GM12878 (cell line): ENCODE measurements around the gene OPRD1. TPM values are rescaled to one million over a fixed set of nuclear protein-coding genes. Genes with fewer than 3 reads are reported as not detected.

Experiments
- ATAC-seq: fragments of 200-7000 bp; cut with Tn5 transposase; 3 replicates; pipeline ENCODE4 v1.9.1; 2020; ENCODE audit warnings: mild to moderate bottlenecking, moderate library complexity
- BruUV-seq: library from RNA; stranded (reverse); fragments of 400-500 nt; replicated peaks from 2 replicates; lab custom pipeline; 2021; lab: Mats Ljungman, UMichigan
- CTCF ChIA-PET: fragments of 300-600 bp; sonication (Branson Sonifier 250); formaldehyde crosslinking; extraction: SDS; loops from one replicate; lab custom pipeline; 2021; ENCODE audit warnings: inconsistent platforms; lab: Yijun Ruan, JAX
- POLR2A ChIA-PET: fragments of 350-600 bp; formaldehyde crosslinking; extraction: SDS; loops from one replicate; lab custom pipeline; 2021; ENCODE audit warnings: inconsistent platforms; lab: Charles Lee
- RAD21 ChIA-PET: fragments of 300-600 bp; sonication (Branson Sonifier 250); formaldehyde crosslinking; loops from one replicate; lab custom pipeline; 2023; ENCODE audit warnings: antibody characterized with exemption; ENCODE audit not compliant: unreplicated experiment; lab: Charles Lee
- SMC1A ChIA-PET: fragments of 300-600 bp; sonication (Branson Sonifier 250); formaldehyde crosslinking; loops from one replicate; lab custom pipeline; 2023; ENCODE audit not compliant: unreplicated experiment, uncharacterized antibody; lab: Charles Lee
- DNase-seq: peaks from one replicate; pipeline ENCODE4 v3.0.0-alpha.2; 2011; ENCODE audit warnings: low read depth, low spot score
- FAIRE-seq: peaks from 3 replicates; lab custom pipeline; 2011; peaks lifted over from hg19 to GRCh38; lab: Jason Lieb, UNC
- H2AFZ ChIP-seq: 2 replicates; pipeline ENCODE4 v1.6.0; 2011; ENCODE audit warnings: low read depth, low read length, control low read depth; ENCODE audit not compliant: control insufficient read depth
- H3K27ac ChIP-seq: 2 replicates; pipeline ENCODE4 v1.5.1; 2011; ENCODE audit warnings: control low read depth; ENCODE audit not compliant: control insufficient read depth, insufficient read depth
- H3K27me3 ChIP-seq, 2 experiments: replicated peaks in 1 of 2; 2 replicates each; pipeline versions ENCODE4 v1.6.0 to v1.6.1; 2011; ENCODE audit warnings: low read length in 1 of 2; ENCODE audit not compliant: control insufficient read depth in 2 of 2, insufficient read depth in 2 of 2
- H3K36me3 ChIP-seq, 2 experiments: 2 replicates each; pipeline ENCODE4 v1.5.1; 2011; ENCODE audit warnings: low read length in 1 of 2; ENCODE audit not compliant: control insufficient read depth in 2 of 2, insufficient read depth in 2 of 2
- H3K4me1 ChIP-seq: 2 replicates; pipeline ENCODE4 v1.6.1; 2011; ENCODE audit warnings: mild to moderate bottlenecking, low read length, moderate library complexity, mixed read lengths; ENCODE audit not compliant: control insufficient read depth, insufficient read depth
- H3K4me2 ChIP-seq: 2 replicates; pipeline ENCODE4 v1.6.0; 2011; ENCODE audit warnings: control low read depth; ENCODE audit not compliant: control insufficient read depth, insufficient read depth
- H3K4me3 ChIP-seq: fragments of 200-600 bp; sonication (generic); 2 replicates; pipeline ENCODE4 v1.5.1; 2016
- H3K79me2 ChIP-seq: 2 replicates; pipeline ENCODE4 v1.6.0; 2011; ENCODE audit warnings: low read length; ENCODE audit not compliant: control insufficient read depth, insufficient read depth
- H3K9ac ChIP-seq: 2 replicates; pipeline ENCODE4 v1.8.0; 2011; ENCODE audit warnings: low read length, control low read depth, mixed read lengths; ENCODE audit not compliant: control insufficient read depth, insufficient read depth
- H3K9me3 ChIP-seq: replicated peaks from 3 replicates; pipeline ENCODE4 v1.5.1; 2011; ENCODE audit warnings: mild to moderate bottlenecking, low read length; ENCODE audit not compliant: control insufficient read depth, insufficient read depth
- H4K20me1 ChIP-seq: 2 replicates; pipeline ENCODE4 v1.6.0; 2011; ENCODE audit not compliant: control insufficient read depth, insufficient read depth
- CHD1 ChIP-seq: IDR thresholded peaks from 2 replicates; pipeline ENCODE4 v1.6.1; 2012; ENCODE audit warnings: low read depth, low read length, improper control_type of control experiment
- CREB1 ChIP-seq: IDR thresholded peaks from 2 replicates; pipeline ENCODE4 v1.6.1; 2012; ENCODE audit warnings: low read depth, mild to moderate bottlenecking, inconsistent platforms
- EED ChIP-seq: sonication (generic); IDR thresholded peaks from 2 replicates; pipeline ENCODE4 v1.6.1; 2016; ENCODE audit warnings: antibody characterized with exemption, low read depth
- IRF4 ChIP-seq: IDR thresholded peaks from 2 replicates; pipeline ENCODE4 v1.6.1; 2011; ENCODE audit warnings: low read depth, low read length
- KAT2A ChIP-seq: conservative IDR thresholded peaks from 2 replicates; pipeline ENCODE4 v1.6.1; 2011; ENCODE audit warnings: low read depth, low read length; ENCODE audit not compliant: control insufficient read depth
- MTA2 ChIP-seq: fragments of 450-650 bp; IDR thresholded peaks from 2 replicates; pipeline ENCODE4 v1.6.1; 2016; ENCODE audit warnings: low read depth, mild to moderate bottlenecking, moderate library complexity
- RELA ChIP-seq: fragments of 450-650 bp; IDR thresholded peaks from 2 replicates; pipeline ENCODE4 v1.8.0; 2014; ENCODE audit warnings: borderline replicate concordance; ENCODE audit not compliant: partially characterized antibody
- SMC3 ChIP-seq: IDR thresholded peaks from 2 replicates; pipeline ENCODE4 v1.6.1; 2011; ENCODE audit warnings: low read length, improper control_type of control experiment, borderline replicate concordance
- WGBS: methylation state at CpG from one replicate; pipeline ENCODE4 v1.1.6; 2016; ENCODE audit warnings: low lambda C conversion rate; ENCODE audit not compliant: insufficient replicate concordance, insufficient coverage; ENCODE audit errors: missing lambda C conversion rate; 5-methylcytosine and 5-hydroxymethylcytosine counted together
- in situ Hi-C: fragments of 300-500 bp; cut with MboI; formaldehyde crosslinking; loops from 9 replicates; pipeline ENCODE4 v1.14.3; 2018; ENCODE audit warnings: mixed read lengths
- intact Hi-C: fragments of 100-400 bp; cut with micrococcal nuclease; formaldehyde crosslinking; loops from one replicate; pipeline ENCODE4 v1.14.2; 2022; ENCODE audit not compliant: unreplicated experiment
- polyA plus RNA-seq, 11 experiments: library from polyadenylated mRNA; depleted of rRNA in 4 of 11; unstranded in 6 of 11; stranded (reverse) in 5 of 11; fragments of >200 nt; fragmentation: Nextera tagmentation in 4 of 11; fragmentation: Illumina TruSeq in 1 of 11; extraction: Ambion mirVana in 4 of 11; extraction: Trizol in 1 of 11; gene quantifications; 1 replicate in 1 of 11; 2 replicates in 10 of 11; pipeline versions ENCODE4 v1.2.1 to v1.2.3, GENCODE V29; 2011 to 2016; ENCODE audit warnings: inconsistent platforms in 2 of 11, missing spikeins in 2 of 11, low read depth in 1 of 11
- total RNA-seq, 4 experiments: library from RNA; depleted of rRNA in 3 of 4; stranded (reverse); fragments of >200 nt in 3 of 4; fragmentation: Illumina TruSeq in 1 of 4; extraction: Trizol in 1 of 4; gene quantifications; 2 replicates each; pipeline versions ENCODE4 v1.2.1 to v1.2.3, GENCODE V29; 2013 to 2021
- TF ChIP-seq, protein P1 (sequence below): fragments of 450-650 bp; conservative IDR thresholded peaks from 2 replicates; pipeline ENCODE4 v1.6.1; 2017; ENCODE audit warnings: mild to moderate bottlenecking, moderate library complexity
- TF ChIP-seq, protein P2 (sequence below): IDR thresholded peaks from 2 replicates; pipeline ENCODE4 v1.6.1; 2012; ENCODE audit warnings: low read depth, low read length, improper control_type of control experiment

OPRD1 gene
- total and polyA plus RNA-seq, 10 of the 15 experiments (the other 5 are each of a cell fraction or from before 2014, with no cell fraction given), result 0.02 TPM; not detected in 8

DNA sequence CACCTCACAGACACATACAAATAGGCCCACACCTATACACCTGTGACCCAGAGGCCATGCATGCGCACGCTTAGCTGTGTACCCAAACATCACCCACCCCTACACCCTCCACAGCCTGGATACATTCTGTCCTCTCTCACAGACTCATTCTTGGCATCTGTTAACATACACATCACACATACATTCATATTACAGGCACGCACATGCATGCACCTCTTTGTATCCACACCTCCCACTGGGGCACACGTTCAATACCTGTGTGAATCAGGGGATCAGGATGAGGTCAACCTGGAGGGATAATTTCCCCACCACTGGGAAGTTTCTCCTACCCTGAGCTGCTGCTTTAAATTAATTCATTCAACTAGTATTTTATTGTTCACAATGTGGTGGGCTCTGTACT, 66.8 kb downstream of the OPRD1 start:
- H3K36me3 ChIP-seq, result no peaks in the 10 kb centered on the region
- H3K4me1 ChIP-seq, result peaks cover 4% of the 10 kb centered on the region
- H3K27me3 ChIP-seq, result no peaks in the 10 kb centered on the region
- H3K27ac ChIP-seq, result no peak overlapping the region
- H2AFZ ChIP-seq, result no peak overlapping the region
- H3K9me3 ChIP-seq, result no peaks in the 10 kb centered on the region
- no peak overlapping the region for H3K4me3 ChIP-seq
- DNase-seq (no peak), FAIRE-seq (no peak), ATAC-seq (no peak)
- H3K9ac ChIP-seq, result no peak overlapping the region
- intact Hi-C loops (no loop called here), in situ Hi-C loops (loop anchor here (5.0 to 10.0 kb wide), 4 partner anchors 91 to 514 kb away; partner anchors contain the start of genes PHACTR4 and TAF12)
- ChIA-PET RAD21 (interaction anchor here (2.3 to 8.8 kb wide), 3 partner anchors 94 to 324 kb away, joined by 10 to 118 read pairs (median 37); no protein-coding TSS in a partner anchor), SMC1A (interaction anchor here (0.8 to 12.0 kb wide), 5 partner anchors 94 to 520 kb away, joined by 3 to 315 read pairs (median 107); no protein-coding TSS in a partner anchor), POLR2A (no interaction called here), CTCF (interaction anchor here (0.6 to 13.7 kb wide), 9 partner anchors 88 to 630 kb away, joined by 3 to 547 read pairs (median 31); partner anchors contain the start of gene TAF12)
- no peak overlapping the region for H3K4me2 ChIP-seq
- BruUV-seq, result no TSS peak
- no peaks in the 10 kb centered on the region for H4K20me1 ChIP-seq
- no peak for TF ChIP-seq IRF4
- H3K79me2 ChIP-seq, result no peaks in the 10 kb centered on the region
- WGBS, result 50% methylated on average over 4 of the region's 4 CpGs

DNA sequence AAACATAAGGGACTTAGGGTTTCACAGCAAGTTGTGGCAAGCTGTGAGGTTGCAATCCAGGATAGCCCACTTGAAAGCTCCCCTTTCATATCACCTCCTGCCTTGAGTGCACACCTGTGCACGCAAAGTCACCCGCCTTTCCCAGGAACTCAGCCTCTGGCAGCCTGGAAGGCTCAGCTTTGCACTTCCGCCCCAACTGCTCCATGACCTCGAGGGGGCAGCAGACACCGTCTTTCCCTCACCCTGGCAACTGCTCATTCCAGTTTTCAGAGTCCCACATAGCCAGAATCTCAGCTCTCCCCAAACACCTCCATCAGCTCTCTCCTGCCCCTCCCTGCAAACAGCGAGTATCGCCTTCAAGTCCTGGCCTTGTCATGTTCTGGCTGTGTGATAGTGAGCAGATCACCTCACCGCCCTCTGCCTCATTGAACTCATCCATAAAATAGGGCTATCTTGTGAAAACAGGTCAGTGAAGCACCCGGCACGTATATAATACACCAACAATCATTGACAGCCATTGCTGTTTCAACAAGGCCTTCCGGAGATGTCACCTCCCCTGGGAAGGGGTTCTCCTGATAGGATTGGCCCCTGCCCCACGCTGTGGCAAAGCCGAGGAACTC, 70.1 kb downstream of the OPRD1 start:
- H3K79me2 ChIP-seq, result peaks cover 2% of the 10 kb centered on the region; the same call in 1 of the 2 replicates
- H2AFZ ChIP-seq, result peak overlapping the region; percentile 62
- no peaks in the 10 kb centered on the region for H4K20me1 ChIP-seq
- 46% methylated on average over 13 of the region's 13 CpGs for WGBS
- no peak overlapping the region for H3K4me3 ChIP-seq
- BruUV-seq, result no TSS peak
- POLR2A ChIA-PET, result interaction anchor here (0.9 to 4.3 kb wide), 5 partner anchors 150 to 326 kb away, joined by 3 to 35 read pairs (median 3); partner anchors contain the start of gene SRSF4
- RAD21 ChIA-PET, result interaction anchor here (0.6 to 11.7 kb wide), 22 partner anchors 9 to 344 kb away, joined by 3 to 284 read pairs (median 4); partner anchors contain the start of genes EPB41, SRSF4 and YTHDF2
- no peaks in the 10 kb centered on the region for H3K36me3 ChIP-seq
- in situ Hi-C loops, result loop anchor here (5.0 kb wide), 2 partner anchors 150 to 315 kb away; no protein-coding TSS in a partner anchor
- no peak overlapping the region for H3K9ac ChIP-seq
- CTCF ChIA-PET, result interaction anchor here (0.6 to 13.7 kb wide), 35 partner anchors 9 to 347 kb away, joined by 3 to 547 read pairs (median 4); partner anchors contain the start of gene SRSF4
- H3K4me2 ChIP-seq, result 0 out of 2 replicates have a peak overlapping the region, but pooled peaks have one; percentile 38
- peak; percentile 57 for ATAC-seq
- peak; percentile 73 for FAIRE-seq
- H3K27ac ChIP-seq, result no peak overlapping the region
- intact Hi-C loops, result loop anchor here (1.0 kb wide), 3 partner anchors 152 to 321 kb away; no protein-coding TSS in a partner anchor
- H3K4me1 ChIP-seq, result peaks cover 28% of the 10 kb centered on the region
- peak; percentile 41 for DNase-seq
- no peaks in the 10 kb centered on the region for H3K27me3 ChIP-seq
- SMC1A ChIA-PET, result interaction anchor here (0.6 to 12.0 kb wide), 24 partner anchors 15 to 1826 kb away, joined by 3 to 315 read pairs (median 4); partner anchors contain the start of gene TAF12
- no peaks in the 10 kb centered on the region for H3K9me3 ChIP-seq
- TF ChIP-seq, protein P1, sequence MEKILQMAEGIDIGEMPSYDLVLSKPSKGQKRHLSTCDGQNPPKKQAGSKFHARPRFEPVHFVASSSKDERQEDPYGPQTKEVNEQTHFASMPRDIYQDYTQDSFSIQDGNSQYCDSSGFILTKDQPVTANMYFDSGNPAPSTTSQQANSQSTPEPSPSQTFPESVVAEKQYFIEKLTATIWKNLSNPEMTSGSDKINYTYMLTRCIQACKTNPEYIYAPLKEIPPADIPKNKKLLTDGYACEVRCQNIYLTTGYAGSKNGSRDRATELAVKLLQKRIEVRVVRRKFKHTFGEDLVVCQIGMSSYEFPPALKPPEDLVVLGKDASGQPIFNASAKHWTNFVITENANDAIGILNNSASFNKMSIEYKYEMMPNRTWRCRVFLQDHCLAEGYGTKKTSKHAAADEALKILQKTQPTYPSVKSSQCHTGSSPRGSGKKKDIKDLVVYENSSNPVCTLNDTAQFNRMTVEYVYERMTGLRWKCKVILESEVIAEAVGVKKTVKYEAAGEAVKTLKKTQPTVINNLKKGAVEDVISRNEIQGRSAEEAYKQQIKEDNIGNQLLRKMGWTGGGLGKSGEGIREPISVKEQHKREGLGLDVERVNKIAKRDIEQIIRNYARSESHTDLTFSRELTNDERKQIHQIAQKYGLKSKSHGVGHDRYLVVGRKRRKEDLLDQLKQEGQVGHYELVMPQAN, result no peak
- TF ChIP-seq MTA2 (no peak), CHD1 (no peak), SMC3 (peak; percentile 100), KAT2A (no peak), RELA (peak; percentile 59), CREB1 (no peak), EED (peak; percentile 83)
- TF ChIP-seq, protein P2, sequence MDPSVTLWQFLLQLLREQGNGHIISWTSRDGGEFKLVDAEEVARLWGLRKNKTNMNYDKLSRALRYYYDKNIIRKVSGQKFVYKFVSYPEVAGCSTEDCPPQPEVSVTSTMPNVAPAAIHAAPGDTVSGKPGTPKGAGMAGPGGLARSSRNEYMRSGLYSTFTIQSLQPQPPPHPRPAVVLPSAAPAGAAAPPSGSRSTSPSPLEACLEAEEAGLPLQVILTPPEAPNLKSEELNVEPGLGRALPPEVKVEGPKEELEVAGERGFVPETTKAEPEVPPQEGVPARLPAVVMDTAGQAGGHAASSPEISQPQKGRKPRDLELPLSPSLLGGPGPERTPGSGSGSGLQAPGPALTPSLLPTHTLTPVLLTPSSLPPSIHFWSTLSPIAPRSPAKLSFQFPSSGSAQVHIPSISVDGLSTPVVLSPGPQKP, result peak; percentile 95
